Activated CD4-positive, CD25-positive, alpha-beta regulatory T cell treated with anti-CD3 and anti-CD28 coated beads, Interleukin-2, amount 50 U/mL, for 16 hours (primary cell): ENCODE data around the gene CADM1.

Experiments
- DNase-seq: peaks from one replicate; pipeline ENCODE4 v3.0.0-alpha.2; 2020; ENCODE audit warnings: low read depth, low spot score

The CADM1 gene

GRCh38 chr11:115183136-115183535, 321.1 kb downstream of the CADM1 start:
- no peak for DNase-seq

- DNase-seq = no peak
These were observed 321.8 kb downstream of the CADM1 start for GRCh38 chr11:115182282-115182955.

GRCh38 chr11:115181538-115181937, 322.7 kb downstream of the CADM1 start:
- DNase-seq = no peak

- DNase-seq = no peak
These were observed 323.9 kb downstream of the CADM1 start for GRCh38 chr11:115180272-115180671.

- no peak for DNase-seq
These were observed 324.6 kb downstream of the CADM1 start for GRCh38 chr11:115179636-115180035.

- DNase-seq = no peak
These were observed 325.5 kb downstream of the CADM1 start for GRCh38 chr11:115178705-115179104.

- DNase-seq = no peak
These were observed 331.1 kb downstream of the CADM1 start for GRCh38 chr11:115173136-115173535.

- no peak for DNase-seq
These were observed 333.9 kb downstream of the CADM1 start for GRCh38 chr11:115170133-115170815.

- DNase-seq = no peak
These were observed 335.0 kb downstream of the CADM1 start for GRCh38 chr11:115169251-115169650.

GRCh38 chr11:115168686-115169085, 335.5 kb downstream of the CADM1 start:
- no peak for DNase-seq

- no peak for DNase-seq
These were observed 336.0 kb downstream of the CADM1 start for GRCh38 chr11:115168229-115168671.

GRCh38 chr11:115167456-115167855, 336.8 kb downstream of the CADM1 start:
- DNase-seq = no peak

- DNase-seq = no peak
These were observed 337.4 kb downstream of the CADM1 start for GRCh38 chr11:115166820-115167219.

- no peak for DNase-seq
These were observed 339.4 kb downstream of the CADM1 start for GRCh38 chr11:115164774-115165173.

- DNase-seq = no peak
These were observed 341.3 kb downstream of the CADM1 start for GRCh38 chr11:115162919-115163318.

GRCh38 chr11:115161876-115162275, 342.3 kb downstream of the CADM1 start:
- no peak for DNase-seq

- DNase-seq = no peak
These were observed 345.0 kb downstream of the CADM1 start for GRCh38 chr11:115159207-115159606.

GRCh38 chr11:115158053-115158452, 346.2 kb downstream of the CADM1 start:
- no peak for DNase-seq

GRCh38 chr11:115157247-115157646, 347.0 kb downstream of the CADM1 start:
- no peak for DNase-seq

- DNase-seq = no peak
These were observed 348.2 kb downstream of the CADM1 start for GRCh38 chr11:115155978-115156377.

GRCh38 chr11:115155320-115155719, 348.9 kb downstream of the CADM1 start:
- no peak for DNase-seq

GRCh38 chr11:115154355-115154736, 349.9 kb downstream of the CADM1 start:
- DNase-seq = no peak

GRCh38 chr11:115153731-115154354, 350.4 kb downstream of the CADM1 start:
- no peak for DNase-seq
